ENCODE data around the gene FFAR3. TPM values are rescaled to one million over a fixed set of nuclear protein-coding genes. Genes with fewer than 3 reads are reported as not detected.

Gene FFAR3
- total and polyA plus RNA-seq, 12 donors: 0.11 to 0.18 (median 0.17) TPM; not detected in 8

- peak in 2 of 7 donors; percentile 10 to 46 for DNase-seq
- H3K4me3 ChIP-seq: no peak overlapping the region
- H3K27me3 ChIP-seq: peaks cover 5% of the 10 kb centered on the region
- no peaks in the 10 kb centered on the region for H3K9me3 ChIP-seq (replicated peaks in 1 of 3)
- TF ChIP-seq CTCF (IDR thresholded peaks at IDR 0.05) (no peak), POLR2A (IDR thresholded peaks at IDR 0.05) (no peak)
- H3K27ac ChIP-seq: no peak overlapping the region
- WGBS, 4 donors: 69 to 80% (median 75%) methylated on average over 21 to 28 of the region's 28 CpGs
- intact Hi-C loops (cut with DNase I): no loop called here
- H3K4me1 ChIP-seq (replicated peaks in 1 of 2): no peaks in the 10 kb centered on the region
- H3K36me3 ChIP-seq (replicated peaks in 1 of 2): no peaks in the 10 kb centered on the region
These were observed 11.8 kb upstream of the FFAR3 start for GRCh38 chr19:35346193-35347052.

GRCh38 chr19:35347171-35347929, 10.9 kb upstream of the FFAR3 start, which contains the start of gene FFAR1:
FFAR1 (plus strand) TSS chr19:35347902; CDS start chr19:35351552, 3,650 bp downstream.
- H3K27me3 ChIP-seq: peaks cover 5% of the 10 kb centered on the region
- no peak within 1 kb of the TSS for H3K4me3 ChIP-seq
- H3K4me1 ChIP-seq (replicated peaks in 1 of 2): no peaks in the 10 kb centered on the region
- H3K27ac ChIP-seq: no peak within 1 kb of the TSS
- H3K36me3 ChIP-seq (replicated peaks in 1 of 2): no peaks in the 10 kb centered on the region
- 66 to 76% (median 70%) methylated on average over 17 to 18 of the region's 18 CpGs for WGBS, 4 donors
- no peaks in the 10 kb centered on the region for H3K9me3 ChIP-seq (replicated peaks in 1 of 3)
- no peak for TF ChIP-seq CTCF (IDR thresholded peaks at IDR 0.05)
- TF ChIP-seq POLR2A (IDR thresholded peaks at IDR 0.05): no peak
- intact Hi-C loops (cut with DNase I): no loop called here
- DNase-seq: peak in 5 of 7 donors; percentile 17 to 62 (median 42)

- Histone ChIP-seq H3K27ac (no peak overlapping the region), H3K4me1 (replicated peaks in 1 of 2) (no peaks in the 10 kb centered on the region), H3K9me3 (replicated peaks in 1 of 3) (no peaks in the 10 kb centered on the region), H3K27me3 (peaks cover 5% of the 10 kb centered on the region), H3K36me3 (replicated peaks in 1 of 2) (no peaks in the 10 kb centered on the region), H3K4me3 (no peak overlapping the region)
- TF ChIP-seq CTCF (IDR thresholded peaks at IDR 0.05) (no peak), POLR2A (IDR thresholded peaks at IDR 0.05) (no peak)
- intact Hi-C loops (cut with DNase I): no loop called here
- 67 to 77% (median 74%) methylated on average over 7 of the region's 7 CpGs for whole genome bisulfite sequencing, 4 donors
- DNase-seq: no peak
These were observed 10.3 kb upstream of the FFAR3 start for GRCh38 chr19:35347930-35348298.

GRCh38 chr19:35348911-35349611, 9.2 kb upstream of the FFAR3 start:
- Histone ChIP-seq H3K9me3 (replicated peaks in 1 of 3) (no peaks in the 10 kb centered on the region), H3K4me1 (replicated peaks in 1 of 2) (no peaks in the 10 kb centered on the region), H3K4me3 (no peak overlapping the region), H3K36me3 (replicated peaks in 1 of 2) (no peaks in the 10 kb centered on the region), H3K27me3 (peaks cover 5% of the 10 kb centered on the region), H3K27ac (no peak overlapping the region)
- 76 to 85% (median 76%) methylated on average over 17 to 18 of the region's 18 CpGs for WGBS, 4 donors
- DNase-seq: peak in 5 of 7 donors; percentile 32 to 52 (median 46)
- TF ChIP-seq CTCF (IDR thresholded peaks at IDR 0.05): no peak
- intact Hi-C loops (cut with DNase I): no loop called here
